PC-3 (cell line): Measurements from ENCODE around the gene ZC3HAV1L. TPM values are rescaled to one million over a fixed set of nuclear protein-coding genes. Genes with fewer than 3 reads are reported as not detected.

Experiments
- ATAC-seq: fragments of 200-7000 bp; cut with Tn5 transposase; 2 replicates; pipeline ENCODE4 v1.9.1; 2020; ENCODE audit warnings: mild to moderate bottlenecking, moderate library complexity
- BruUV-seq: library from RNA; stranded (reverse); fragments of 400-500 nt; replicated peaks from 2 replicates; lab custom pipeline; 2021; lab: Mats Ljungman, UMichigan
- CTCF ChIA-PET: fragments of 300-600 bp; sonication (Branson Sonifier 250); formaldehyde crosslinking; loops from one replicate; lab custom pipeline; 2022; ENCODE audit warnings: antibody characterized with exemption; lab: Charles Lee
- POLR2A ChIA-PET: fragments of 300-600 bp; sonication (Branson Sonifier 250); formaldehyde crosslinking; loops from one replicate; lab custom pipeline; 2022; ENCODE audit warnings: antibody characterized with exemption; ENCODE audit not compliant: unreplicated experiment; lab: Charles Lee
- DNase-seq: peaks from one replicate; pipeline ENCODE4 v3.0.0-alpha.2; 2015
- H2AFZ ChIP-seq: fragments of 300-600 bp; sonication (generic); 2 replicates; pipeline ENCODE4 v1.6.0; 2016; ENCODE audit warnings: antibody characterized with exemption, low read length
- H3F3A ChIP-seq: fragments of 300-600 bp; sonication (generic); one replicate; pipeline ENCODE4 v1.6.0; 2017; ENCODE audit warnings: antibody characterized with exemption, low read length, control low read depth, mild to moderate bottlenecking; ENCODE audit not compliant: unreplicated experiment
- H3K27ac ChIP-seq: fragments of 300-600 bp; sonication (generic); 2 replicates; pipeline ENCODE4 v1.5.1; 2016; ENCODE audit warnings: mild to moderate bottlenecking, low read length
- H3K27me3 ChIP-seq: fragments of 300-600 bp; sonication (generic); 2 replicates; pipeline ENCODE4 v1.6.1; 2016; ENCODE audit warnings: low read length, mixed read lengths
- H3K36me3 ChIP-seq: fragments of 300-600 bp; sonication (generic); 2 replicates; pipeline ENCODE4 v1.6.1; 2016; ENCODE audit warnings: low read depth, mixed run types, low read length, mixed read lengths
- H3K4me1 ChIP-seq: fragments of 300-600 bp; sonication (generic); 2 replicates; pipeline ENCODE4 v1.5.1; 2016; ENCODE audit warnings: low read length; ENCODE audit not compliant: insufficient read depth
- H3K4me2 ChIP-seq: fragments of 300-600 bp; sonication (generic); 2 replicates; pipeline ENCODE4 v1.6.0; 2016; ENCODE audit warnings: low read length
- H3K4me3 ChIP-seq: fragments of 300-600 bp; sonication (generic); 2 replicates; pipeline ENCODE4 v1.5.1; 2016; ENCODE audit warnings: mild to moderate bottlenecking, low read length, mixed read lengths
- H3K79me2 ChIP-seq: fragments of 300-600 bp; sonication (generic); 2 replicates; pipeline ENCODE4 v1.6.1; 2017; ENCODE audit warnings: low read length, mixed read lengths
- H3K9ac ChIP-seq: fragments of 300-600 bp; sonication (generic); 2 replicates; pipeline ENCODE4 v1.6.0; 2016; ENCODE audit warnings: mild to moderate bottlenecking, low read length
- H3K9me2 ChIP-seq: fragments of 300-600 bp; sonication (generic); replicated peaks from 2 replicates; pipeline ENCODE4 v1.6.1; 2016; ENCODE audit warnings: mixed run types, low read length, mixed read lengths
- H3K9me3 ChIP-seq: fragments of 300-600 bp; sonication (generic); 2 replicates; pipeline ENCODE4 v1.6.1; 2016; ENCODE audit warnings: low read length, mixed read lengths
- H4K20me1 ChIP-seq: fragments of 300-600 bp; sonication (generic); 2 replicates; pipeline ENCODE4 v1.6.1; 2016; ENCODE audit warnings: low read length, mixed read lengths
- CTCF ChIP-seq: fragments of 300-600 bp; sonication (generic); conservative IDR thresholded peaks from 2 replicates; pipeline ENCODE4 v1.5.1; 2017; ENCODE audit warnings: antibody characterized with exemption, low read depth, mild to moderate bottlenecking, low read length
- EZH2 ChIP-seq: fragments of 300-600 bp; sonication (generic); IDR thresholded peaks from one replicate; pipeline ENCODE4 v1.6.1; 2017; ENCODE audit warnings: antibody characterized with exemption, mild to moderate bottlenecking, low read length; ENCODE audit not compliant: unreplicated experiment
- EZH2phosphoT487 ChIP-seq: fragments of 300-600 bp; sonication (generic); IDR thresholded peaks from 2 replicates; pipeline ENCODE4 v1.6.1; 2018; ENCODE audit warnings: mild to moderate bottlenecking, antibody characterized with exemption, low read length, borderline replicate concordance
- intact Hi-C: fragments of 100-400 bp; cut with micrococcal nuclease; formaldehyde crosslinking; loops from 2 replicates; pipeline ENCODE4 v1.9.0; 2023
- total RNA-seq: library from RNA; depleted of rRNA; stranded (reverse); fragments of >200 nt; gene quantifications from 2 replicates; pipeline ENCODE4 v1.2.3, GENCODE V29; 2014

Gene ZC3HAV1L
- total RNA-seq, 1 experiment from 2014 or later: 8.2 TPM

DNA sequence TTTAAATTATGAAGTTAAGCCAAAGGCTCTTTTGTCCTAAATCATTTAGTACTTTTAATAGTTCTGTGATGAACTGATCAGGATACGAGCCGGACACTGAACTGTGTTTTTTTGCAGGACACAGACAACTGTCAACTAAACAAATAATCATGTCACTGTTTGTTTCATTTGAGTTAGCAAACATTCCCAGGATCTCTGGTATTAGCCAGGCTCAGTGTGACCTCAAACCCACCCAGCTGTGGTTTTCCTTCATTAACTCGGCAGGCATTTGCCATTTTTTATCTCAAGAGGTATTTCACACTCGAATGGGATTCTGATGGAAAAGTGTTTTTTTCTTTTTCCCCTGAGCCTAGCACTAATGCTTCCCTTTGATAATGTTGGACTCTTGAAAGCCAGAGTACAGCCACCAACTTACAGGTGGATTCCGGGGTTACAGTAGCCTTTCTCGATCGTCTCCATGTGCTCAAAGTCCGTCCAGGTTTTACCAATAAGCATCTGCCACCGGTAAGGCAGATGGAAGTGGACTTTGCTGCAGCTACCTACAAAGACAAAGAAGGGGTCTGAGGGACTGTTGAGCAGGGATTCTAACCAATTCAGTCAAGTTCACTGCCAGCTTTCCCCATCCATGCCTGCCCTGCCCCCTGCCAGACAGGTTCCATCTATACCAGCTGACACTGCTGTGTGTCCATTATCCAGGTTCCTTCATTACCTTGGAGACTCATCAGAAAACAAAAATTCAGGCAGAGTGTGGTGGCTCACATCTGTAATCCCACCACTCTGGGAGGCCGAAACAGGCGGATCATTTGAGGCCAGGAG, 40.2 kb upstream of the ZC3HAV1L start:
- H3K4me1 ChIP-seq: peaks cover 3% of the 10 kb centered on the region; the same call in 1 of the 2 replicates
- no peaks in the 10 kb centered on the region for H4K20me1 ChIP-seq
- ChIA-PET POLR2A (no interaction called here), CTCF (interaction anchor here (1.4 to 1.8 kb wide), 2 partner anchors 59 to 190 kb away, joined by 5 to 13 read pairs; no protein-coding TSS in a partner anchor)
- H2AFZ ChIP-seq: no peak overlapping the region
- no peaks in the 10 kb centered on the region for H3F3A ChIP-seq
- no peaks in the 10 kb centered on the region for H3K27me3 ChIP-seq
- TF ChIP-seq EZH2phosphoT487 (no peak), EZH2 (no peak), CTCF (no peak)
- H3K9ac ChIP-seq: no peak overlapping the region
- no peak overlapping the region for H3K4me3 ChIP-seq
- no TSS peak for BruUV-seq
- H3K9me3 ChIP-seq: no peaks in the 10 kb centered on the region
- no peak overlapping the region for H3K27ac ChIP-seq
- no peak overlapping the region for H3K4me2 ChIP-seq
- H3K36me3 ChIP-seq: peaks cover 31% of the 10 kb centered on the region
- intact Hi-C loops: loop anchor here (2.0 kb wide), 2 partner anchors 59 to 189 kb away; no protein-coding TSS in a partner anchor
- H3K9me2 ChIP-seq: no peaks in the 10 kb centered on the region
- ATAC-seq: 0 out of 2 replicates have a peak, but pooled peaks have one; percentile 19
- no peak for DNase-seq
- no peaks in the 10 kb centered on the region for H3K79me2 ChIP-seq

GRCh38 chr7:139075031-139075652, 39.3 kb upstream of the ZC3HAV1L start:
- peak; percentile 83 for DNase-seq
- no TSS peak for BruUV-seq
- POLR2A ChIA-PET: no interaction called here
- Histone ChIP-seq H4K20me1 (no peaks in the 10 kb centered on the region), H3K9me2 (no peaks in the 10 kb centered on the region), H3K4me1 (peaks cover 3% of the 10 kb centered on the region; the same call in 1 of the 2 replicates), H3F3A (no peaks in the 10 kb centered on the region), H3K9ac (peak overlapping the region; percentile 14; the same call in 1 of the 2 replicates), H3K36me3 (peaks cover 27% of the 10 kb centered on the region), H3K4me3 (no peak overlapping the region), H3K27me3 (no peaks in the 10 kb centered on the region), H3K79me2 (no peaks in the 10 kb centered on the region), H2AFZ (no peak overlapping the region), H3K9me3 (no peaks in the 10 kb centered on the region), H3K27ac (no peak overlapping the region), H3K4me2 (no peak overlapping the region)
- TF ChIP-seq EZH2phosphoT487: no peak
- TF ChIP-seq CTCF: peak; percentile 84
- no peak for TF ChIP-seq EZH2
- intact Hi-C loops: loop anchor here (2.0 kb wide), 2 partner anchors 58 to 188 kb away; no protein-coding TSS in a partner anchor
- peak; percentile 86 for ATAC-seq
- CTCF ChIA-PET: interaction anchor here (0.6 to 1.8 kb wide), 5 partner anchors 40 to 189 kb away, joined by 3 to 13 read pairs (median 4); no protein-coding TSS in a partner anchor
